HG03469 (cell line): ENCODE measurements around the gene KCNE2.
"Not testable (repeated sequence)": the region's sequence is repeated elsewhere in the genome, so short reads cannot be mapped to it uniquely, and the experiment has no call there.

Experiments
- ATAC-seq: cut with Tn5 transposase; IDR thresholded peaks from one replicate; pipeline ENCODE4 v1.9.1; 2021; ENCODE audit warnings: mild to moderate bottlenecking, moderate library complexity, moderate number of reproducible peaks; ENCODE audit not compliant: unreplicated experiment

KCNE2 gene

DNA sequence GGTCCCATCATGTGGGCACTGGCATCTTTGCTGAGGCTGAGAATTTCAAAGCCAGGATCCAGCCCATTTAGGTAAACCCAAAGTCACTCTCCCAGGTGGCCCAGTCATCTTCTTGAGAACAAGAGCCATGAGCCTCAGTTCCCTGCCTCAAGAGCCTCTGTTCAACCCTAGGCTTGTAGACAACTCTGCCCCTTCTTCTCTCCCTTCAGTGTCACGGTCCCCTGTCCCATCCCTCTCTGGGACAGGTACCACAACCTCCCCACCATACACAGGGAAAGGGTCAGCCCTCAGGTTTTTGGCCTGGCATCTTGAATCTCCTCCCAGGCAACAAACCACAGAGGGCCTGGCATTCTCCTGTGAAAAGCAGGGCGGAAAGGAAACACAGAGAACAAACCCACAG is 41.9 kb downstream of the KCNE2 start:
- ATAC-seq: not testable (repeated sequence)

DNA sequence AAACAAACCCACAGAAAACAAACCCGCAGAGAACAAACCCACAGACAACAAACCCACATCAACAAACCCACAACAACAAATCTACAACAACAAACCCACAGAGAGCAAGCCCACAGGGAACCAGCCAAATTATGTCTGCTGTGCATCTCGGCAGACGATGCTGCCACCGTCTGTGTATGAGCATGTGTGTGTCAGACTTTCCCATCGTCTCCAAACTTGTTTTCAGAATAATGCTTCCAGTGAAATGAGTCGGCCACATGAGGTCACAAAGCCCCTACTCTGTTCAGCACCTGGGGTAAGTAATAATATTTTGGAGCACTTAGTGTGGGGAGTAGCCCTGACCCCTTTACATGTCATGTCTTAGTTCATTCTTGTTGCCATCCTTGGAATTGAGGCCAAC is 42.3 kb downstream of the KCNE2 start:
- ATAC-seq: not testable (repeated sequence)

DNA sequence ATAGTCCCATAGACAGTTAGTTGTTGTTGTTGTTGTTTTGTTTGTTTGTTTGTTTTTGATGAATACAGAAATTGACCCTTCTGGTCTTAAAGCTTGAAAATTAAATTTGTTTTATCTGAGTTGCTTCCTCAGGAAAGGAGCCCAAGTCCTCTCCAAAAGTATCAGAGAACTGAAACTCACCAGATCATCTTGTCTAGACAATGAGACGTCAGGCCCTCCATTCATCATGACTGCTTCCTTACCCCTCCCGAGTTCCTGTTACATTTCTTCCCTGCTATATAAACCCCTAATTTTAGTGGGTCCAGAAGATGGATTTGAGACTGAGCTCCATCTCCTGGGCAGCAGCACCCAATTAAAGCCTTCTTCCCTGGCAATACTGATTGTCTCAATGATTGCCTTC is 42.9 kb downstream of the KCNE2 start:
- ATAC-seq: not testable (repeated sequence)

DNA sequence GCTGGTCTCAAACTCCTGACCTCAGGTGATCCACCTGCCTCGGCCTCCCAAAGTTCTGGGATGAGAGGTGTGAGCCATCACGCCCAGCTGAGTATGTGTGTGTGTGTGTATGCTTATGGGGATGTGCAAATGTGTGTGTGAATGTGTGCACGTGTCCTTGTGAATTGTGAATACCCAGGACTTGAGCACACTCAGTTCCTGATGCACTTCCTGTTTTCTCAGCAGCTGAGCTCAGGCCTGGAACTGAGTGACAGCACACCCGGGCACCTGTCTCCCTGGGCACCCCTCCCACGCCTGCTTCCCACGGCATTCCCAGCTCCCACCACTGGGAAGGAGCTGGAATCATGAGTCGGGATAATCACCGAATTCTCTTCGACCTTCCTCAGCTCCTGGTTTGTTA is 43.5 kb downstream of the KCNE2 start:
- ATAC-seq: not testable (repeated sequence)

DNA sequence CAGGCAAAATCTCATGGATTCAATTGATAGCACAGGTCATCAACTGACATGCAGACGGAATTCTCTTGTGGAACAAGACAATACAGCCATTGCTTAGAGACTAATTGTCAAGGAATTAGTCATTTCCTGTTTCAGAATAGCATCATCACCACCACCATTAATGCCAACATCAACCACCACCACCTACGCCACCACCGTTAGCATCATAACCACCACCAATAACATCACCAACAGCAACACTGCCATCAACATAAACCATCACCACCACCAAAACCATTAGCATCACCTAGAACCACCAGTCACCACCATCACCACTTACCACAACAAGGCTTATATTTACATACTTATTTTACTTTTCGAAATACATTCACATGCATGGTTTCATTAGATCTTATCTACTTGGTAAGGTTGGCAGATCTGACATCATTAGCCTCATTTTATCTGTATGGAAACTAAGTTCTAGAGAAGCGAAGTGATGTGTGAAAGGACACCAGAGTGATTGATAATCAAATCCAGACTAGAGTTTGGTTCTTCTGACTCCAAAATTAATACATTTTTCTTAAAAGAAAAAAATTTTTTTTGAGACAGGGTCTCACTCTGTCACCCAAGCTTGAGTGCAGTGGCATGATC is 53.8 kb downstream of the KCNE2 start:
- ATAC-seq: not testable (repeated sequence)
